GM19397 (cell line): Measurements from ENCODE around the gene YIPF3.
A peak's percentile ranks its signal among the peaks of the same experiment; 100 is the strongest.

Source experiments
- ATAC-seq: cut with Tn5 transposase; IDR thresholded peaks from one replicate; pipeline ENCODE4 v1.9.1; 2021; ENCODE audit warnings: mild to moderate bottlenecking, moderate library complexity; ENCODE audit not compliant: unreplicated experiment

YIPF3 gene

DNA sequence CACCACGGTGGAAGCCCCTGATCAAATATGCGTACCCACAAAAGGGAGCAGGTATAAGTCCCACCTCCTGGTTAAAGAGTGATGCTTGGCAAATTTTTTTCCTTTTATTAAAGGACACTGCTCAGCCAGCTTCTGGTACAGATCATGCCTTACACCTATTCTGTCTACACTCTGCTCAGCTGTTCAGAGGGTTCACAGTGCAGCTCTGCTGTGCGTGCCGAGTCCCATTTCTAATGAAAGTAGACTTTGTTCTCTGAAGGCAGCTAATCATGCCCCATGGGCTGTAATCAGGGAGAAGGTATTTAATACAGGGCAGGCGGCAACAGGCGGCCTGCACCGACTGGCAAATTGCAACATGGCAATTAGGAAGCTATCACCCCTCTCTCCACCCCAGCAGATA lies 22.9 kb downstream of the YIPF3 start:
- no peak for ATAC-seq

DNA sequence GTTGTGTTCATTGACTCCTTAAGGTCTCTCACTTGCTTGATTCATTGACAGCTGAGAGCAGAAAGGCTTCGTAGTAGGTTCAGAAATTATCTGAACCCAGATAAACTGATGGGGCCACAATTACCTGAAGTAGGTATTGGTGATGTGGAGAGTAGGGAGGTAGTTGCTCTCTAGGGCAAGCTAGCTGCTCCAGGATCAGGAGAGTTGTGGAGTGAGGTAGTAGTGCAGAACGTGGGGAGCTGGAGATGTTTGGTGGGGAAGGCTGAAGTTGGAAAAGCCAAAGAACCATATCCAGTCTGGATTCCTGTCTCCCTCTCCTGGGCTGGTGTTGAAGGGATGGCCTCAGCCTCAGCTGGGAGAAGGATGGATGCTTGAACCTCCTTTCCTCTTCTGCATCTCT lies 23.5 kb downstream of the YIPF3 start:
- no peak for ATAC-seq

DNA sequence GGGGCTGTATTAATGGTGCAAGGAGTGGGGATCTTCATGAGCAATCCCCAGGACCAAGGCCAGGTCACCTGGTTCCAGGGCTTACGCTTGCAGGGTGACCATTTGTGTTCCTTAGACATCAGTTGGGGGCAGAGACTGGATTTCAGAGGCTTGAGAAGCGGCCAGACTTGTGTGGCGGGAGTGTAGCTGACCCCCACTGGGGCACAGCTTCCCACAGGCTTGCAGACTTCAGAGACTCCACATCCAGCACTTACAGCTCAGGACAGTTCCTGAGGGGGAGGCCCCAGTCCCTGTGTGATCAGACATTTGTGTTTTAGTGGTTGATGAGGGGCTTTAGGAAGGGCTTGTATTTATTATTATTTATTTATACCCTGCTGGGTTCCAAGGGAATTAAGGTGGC lies 24.1 kb downstream of the YIPF3 start:
- no peak for ATAC-seq

DNA sequence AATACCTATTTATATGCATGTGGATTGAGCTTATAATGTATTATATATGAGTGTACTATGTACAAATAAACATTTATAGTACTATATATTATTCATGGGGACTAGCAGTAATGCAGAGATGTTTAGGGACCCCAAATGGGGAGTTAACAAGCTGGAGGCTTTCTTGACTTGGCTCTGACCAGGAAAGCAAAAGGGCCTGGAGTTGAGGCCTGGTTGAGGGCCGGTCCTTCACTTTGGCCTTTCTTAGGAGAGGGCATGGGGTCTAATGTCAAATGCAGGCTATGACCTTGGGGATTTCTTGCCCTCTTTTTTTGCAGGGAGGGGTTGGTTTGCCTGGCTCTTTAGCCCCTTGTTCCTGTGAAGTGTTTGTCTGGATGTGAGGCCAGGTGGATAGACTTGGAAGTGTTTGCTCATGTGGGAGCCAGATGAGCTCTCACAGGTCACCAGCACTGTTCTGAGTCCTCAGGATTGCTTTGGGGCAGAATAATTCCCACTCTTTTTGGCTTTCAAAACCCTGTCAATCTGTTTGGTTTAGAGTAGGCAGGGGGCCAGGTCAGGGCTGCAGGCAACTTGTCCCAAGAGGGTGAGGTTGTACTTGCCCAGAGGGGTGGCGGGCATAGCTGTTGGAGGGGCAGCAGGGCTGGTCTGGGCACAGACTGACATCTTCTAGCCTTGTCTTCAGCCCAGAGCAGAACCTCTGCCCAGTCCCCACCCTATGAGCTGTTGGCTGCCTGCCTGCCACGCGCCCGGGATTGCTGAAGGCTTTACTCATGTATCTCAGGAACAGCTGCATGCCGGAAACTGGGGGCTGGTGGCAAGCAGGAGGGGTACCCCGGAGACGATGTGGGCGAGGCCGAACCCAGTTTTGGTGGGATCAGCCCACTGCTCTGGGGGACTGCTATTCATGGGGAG lies 24.7 kb downstream of the YIPF3 start:
- no peak for ATAC-seq

DNA sequence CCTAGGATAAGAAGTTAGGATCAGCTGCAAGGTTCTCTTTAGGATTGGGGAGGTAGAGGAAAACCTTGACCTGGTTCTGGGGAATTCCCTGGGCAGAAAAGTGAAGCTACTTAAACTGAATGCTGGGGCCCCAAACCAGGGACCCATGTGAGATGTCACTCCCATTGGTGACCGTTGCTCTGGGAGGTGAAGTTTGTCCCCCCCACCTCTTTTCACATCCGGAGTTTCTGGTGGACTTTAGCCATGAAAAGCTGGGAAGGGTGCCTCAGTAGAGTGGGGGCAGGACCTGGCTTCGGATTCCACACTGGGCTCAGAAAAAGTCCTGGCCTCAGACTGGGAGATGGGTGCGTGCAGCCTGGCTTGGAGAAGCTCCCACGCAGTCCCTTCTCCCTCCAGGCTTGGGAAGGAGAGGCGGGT lies 26.2 kb downstream of the YIPF3 start:
- no peak for ATAC-seq

DNA sequence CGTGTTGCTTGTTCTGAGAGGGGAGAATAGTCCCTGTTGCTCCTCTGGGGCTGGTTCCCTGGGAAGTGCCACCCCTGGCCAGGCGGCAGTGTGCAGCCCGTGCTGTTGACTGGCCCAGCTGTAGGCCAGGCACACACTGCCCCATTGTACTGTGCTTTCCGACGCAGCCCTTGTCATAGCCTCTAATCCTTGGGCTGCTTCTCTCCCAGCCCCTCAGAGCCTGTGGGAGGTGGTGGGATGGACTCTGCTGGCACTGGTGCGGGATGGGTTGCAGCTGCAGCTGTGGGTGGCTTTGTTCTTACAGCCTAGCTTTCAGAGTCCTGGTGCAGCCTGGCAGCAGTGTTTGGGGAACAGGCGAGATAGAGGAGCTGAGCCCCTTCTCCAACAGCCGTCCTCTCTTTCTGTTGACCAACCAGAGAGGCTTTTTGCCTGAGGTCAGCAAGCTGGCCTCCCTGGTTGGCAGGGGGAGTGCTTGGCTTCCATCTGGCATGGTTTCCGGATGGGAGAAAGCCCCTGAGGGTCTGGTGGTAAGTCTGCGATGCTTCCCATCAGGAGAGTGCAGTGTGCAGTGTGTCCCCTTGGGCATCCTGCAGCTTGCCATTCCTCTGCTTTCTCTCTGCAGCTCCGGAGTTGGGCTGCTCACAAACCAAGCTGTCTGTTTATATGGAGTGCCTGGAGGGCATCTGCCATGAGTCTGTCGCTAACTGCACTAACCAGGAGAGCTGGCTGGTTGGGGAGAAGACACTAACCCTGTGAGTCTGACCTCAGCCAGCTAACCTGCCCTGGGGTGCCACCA lies 27.3 kb downstream of the YIPF3 start:
- no peak for ATAC-seq

DNA sequence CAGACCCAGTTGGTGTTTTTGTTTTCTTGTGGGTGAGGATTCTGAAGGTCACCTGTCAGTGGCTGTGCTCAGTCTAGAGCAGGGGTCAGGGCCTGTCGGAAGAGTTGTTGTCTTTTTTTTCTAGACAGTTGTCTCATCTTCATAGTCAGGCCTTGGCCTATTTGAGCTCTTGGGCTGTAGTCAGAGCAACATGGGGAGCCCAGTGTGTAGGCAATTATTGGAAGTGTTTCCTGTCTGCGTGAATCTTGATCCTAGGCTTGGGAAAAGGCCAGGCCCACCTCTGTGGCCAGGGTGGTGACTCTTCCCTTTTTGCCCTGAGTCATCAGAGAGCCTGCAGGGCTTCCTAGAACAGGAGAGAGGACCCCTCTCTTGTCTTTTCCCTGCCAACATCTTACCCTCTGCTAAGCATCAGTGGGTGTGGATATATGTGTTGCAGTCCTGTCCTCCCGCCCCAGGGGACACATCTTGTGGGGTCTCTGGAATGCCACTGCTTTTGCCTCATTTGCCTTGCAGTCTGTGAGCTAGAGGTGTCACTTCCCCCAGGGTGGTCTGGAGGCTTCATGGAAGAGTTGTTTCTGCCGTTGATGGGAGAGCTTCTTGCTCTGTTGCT lies 28.0 kb downstream of the YIPF3 start:
- ATAC-seq: no peak

DNA sequence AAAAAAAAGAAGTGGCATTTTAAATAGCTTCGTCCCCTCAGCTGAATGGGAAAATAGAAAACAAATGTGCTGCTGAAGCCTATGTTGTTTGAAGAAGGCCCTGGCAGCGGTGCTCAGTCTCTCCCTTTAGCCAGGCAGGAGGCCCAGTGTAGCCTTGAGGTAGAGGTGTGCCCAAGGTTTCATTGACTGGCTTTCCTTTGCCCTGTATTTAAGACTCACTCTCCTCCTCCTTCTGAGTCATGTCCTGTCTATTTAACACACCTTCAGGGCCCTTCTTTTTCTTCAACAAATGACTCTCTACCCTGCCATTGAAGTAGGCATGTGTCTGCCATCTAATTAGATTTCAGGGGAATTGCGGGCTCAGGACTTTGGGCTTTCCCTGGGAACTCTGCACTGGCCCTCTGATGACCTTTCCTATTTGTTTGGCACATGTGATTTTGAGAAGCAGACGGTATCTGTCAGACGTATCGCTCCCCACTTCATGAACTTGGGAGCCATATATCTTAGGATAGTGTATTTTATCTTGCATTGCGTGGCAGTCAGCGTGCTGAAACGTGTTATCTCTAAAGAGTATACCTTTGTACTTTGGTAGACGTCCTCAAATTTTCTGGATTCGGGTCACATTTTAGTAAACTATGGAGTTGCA lies 35.0 kb downstream of the YIPF3 start:
- no peak for ATAC-seq

DNA sequence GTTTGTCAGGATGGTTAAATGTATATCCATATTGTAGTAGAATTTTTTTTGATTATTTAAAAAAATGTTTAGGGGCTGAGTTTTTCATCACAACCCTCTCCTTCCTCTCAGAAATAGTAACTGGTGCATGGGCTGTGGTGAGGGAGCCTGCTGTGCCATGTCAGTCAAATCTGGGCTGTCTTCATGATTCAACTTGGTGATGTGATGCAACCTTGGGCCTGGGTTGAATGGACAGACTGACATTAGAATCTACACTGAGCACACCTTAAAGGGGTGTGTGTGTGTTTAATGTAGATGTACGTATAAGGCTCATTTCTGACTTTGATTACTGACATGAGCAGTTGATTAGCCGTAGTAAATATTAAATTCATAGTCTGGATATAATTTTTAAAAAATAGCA lies 35.7 kb downstream of the YIPF3 start:
- ATAC-seq: no peak

DNA sequence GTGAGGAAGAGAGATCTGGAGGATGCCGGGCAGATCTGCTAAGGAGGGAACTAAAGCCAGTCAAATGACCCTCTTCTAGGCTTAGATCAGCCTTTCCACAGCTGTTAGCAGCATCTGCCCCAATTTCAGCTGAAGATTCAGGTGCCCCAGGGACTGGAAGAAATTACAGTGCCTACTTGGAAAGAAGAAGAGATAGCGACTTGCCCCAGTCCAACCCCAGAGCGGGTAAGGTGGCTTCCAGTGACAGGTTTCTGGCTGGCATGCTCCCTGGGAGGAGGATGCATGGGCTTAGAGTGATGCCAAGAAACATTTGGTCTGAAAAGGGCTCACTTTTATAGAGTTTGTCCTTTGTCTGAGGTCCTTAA lies 38.7 kb downstream of the YIPF3 start:
- no peak for ATAC-seq

DNA sequence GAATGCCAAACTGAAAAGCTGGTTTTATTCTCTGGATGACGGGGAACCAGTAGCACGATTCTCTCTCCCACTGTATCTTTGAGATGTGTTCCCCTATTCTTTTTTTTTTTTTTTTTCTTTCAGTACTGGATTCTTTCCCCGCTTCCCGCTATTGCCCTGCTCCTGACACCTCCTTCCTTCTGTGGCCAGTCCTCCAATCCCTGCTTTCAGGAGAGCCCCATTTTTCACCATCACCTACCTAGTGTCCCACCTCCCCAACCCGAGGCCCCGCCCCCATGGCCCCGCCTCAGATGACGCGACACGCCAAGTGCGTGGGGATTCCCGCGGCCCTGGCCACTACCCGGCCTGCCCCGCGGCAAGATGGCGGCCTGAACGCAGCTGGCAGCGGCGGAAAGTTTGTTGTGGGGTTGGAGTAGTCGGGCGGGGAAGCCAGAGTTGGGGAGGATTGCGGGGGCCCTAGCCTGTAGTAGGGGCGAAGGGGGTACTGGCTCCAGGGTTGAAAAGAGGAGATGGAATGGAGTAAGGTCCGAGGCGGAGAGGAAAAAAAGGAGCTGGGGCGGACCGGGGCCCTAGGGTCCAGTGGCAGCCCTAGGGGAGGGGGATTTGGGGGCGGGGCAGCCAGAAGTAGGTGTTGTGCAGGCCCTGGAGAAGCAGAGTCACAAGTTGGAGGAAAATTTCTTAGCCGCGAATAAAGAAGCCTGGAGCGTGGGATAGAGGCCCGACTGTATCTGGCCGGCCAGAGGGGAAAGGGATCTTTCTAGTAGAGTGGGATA lies 39.3 kb downstream of the YIPF3 start, which contains the start of gene TJAP1:
TJAP1 (plus strand) TSS at position 336 of the 773 bp plus-strand sequence. CDS start 21,432 bp downstream, outside the sequence.
- peak; percentile 97 for ATAC-seq

DNA sequence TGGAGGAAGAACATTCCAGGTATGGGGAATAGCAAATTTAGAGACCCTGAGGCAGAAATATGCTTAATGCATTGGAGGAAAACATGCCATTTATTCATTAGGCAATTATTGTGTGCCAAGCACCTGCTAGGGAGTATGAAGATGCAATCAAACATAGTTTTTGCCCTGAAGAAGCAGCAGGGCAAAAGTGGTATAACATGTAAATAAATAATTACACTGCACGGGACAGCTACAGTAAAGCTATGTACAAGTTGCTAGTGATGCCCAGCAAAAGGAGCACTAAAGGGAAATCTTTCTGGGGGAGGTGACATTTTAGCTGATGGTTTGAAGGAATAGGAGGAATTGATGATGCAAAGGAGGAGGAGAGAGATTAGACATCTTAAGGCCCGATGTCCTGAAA lies 40.0 kb downstream of the YIPF3 start:
- ATAC-seq: no peak

DNA sequence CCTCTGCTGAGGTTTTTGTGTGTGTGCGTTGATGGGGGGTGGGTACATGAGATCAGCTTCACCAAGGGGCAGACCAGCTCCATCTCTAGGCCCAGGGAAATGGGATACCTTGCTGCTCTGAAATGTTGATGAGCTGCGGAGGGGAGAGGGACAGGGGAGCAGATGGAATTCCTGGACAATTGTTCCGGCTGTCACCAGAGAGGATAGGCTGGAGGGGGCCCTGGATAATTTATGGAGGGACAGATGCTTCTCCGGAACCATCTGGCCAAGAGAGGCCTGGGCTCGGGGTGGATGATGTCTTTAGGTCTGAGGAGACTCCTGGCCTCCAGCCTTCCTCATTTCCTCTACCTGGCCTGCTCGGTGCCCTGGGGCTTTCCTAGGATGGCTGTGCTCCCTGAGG lies 41.2 kb downstream of the YIPF3 start:
- no peak for ATAC-seq

DNA sequence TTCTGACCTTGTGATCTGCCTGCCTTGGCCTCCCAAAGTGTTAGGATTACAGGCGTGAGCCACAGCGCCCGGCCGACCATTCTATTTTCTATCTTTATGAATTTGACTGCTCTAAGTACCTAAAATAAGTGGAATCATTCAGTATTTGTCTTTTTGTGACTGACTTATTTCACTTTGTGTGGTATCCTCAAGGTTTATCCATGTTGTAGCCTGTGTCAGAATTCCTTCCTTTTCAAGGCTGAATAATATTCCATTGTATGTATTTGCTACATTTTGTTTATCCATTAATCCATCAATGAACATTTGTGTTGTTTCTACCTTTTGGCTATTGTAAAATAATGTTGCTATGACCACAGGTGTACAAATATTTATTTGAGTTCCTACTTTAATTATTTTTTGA lies 44.2 kb downstream of the YIPF3 start:
- no peak for ATAC-seq

DNA sequence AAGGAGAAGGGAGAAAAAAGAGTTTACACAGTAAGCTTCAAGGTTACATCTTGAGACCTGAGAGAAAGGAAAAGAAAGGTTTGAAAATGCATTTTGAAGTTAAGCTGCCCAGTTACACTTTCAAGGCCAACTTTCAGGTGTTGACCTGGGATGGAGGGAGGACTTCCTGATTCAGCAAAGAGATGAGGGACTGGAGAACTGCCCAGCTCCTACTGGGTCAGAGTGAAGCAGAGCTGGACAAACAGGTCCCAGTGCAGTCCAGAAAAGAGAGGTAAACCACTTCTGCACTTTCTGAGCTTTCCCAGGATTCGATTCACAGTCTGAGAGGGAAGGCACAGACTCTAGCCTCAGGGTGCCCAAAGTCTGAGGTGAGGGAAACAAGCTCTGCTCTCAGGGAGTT lies 45.3 kb downstream of the YIPF3 start:
- no peak for ATAC-seq

DNA sequence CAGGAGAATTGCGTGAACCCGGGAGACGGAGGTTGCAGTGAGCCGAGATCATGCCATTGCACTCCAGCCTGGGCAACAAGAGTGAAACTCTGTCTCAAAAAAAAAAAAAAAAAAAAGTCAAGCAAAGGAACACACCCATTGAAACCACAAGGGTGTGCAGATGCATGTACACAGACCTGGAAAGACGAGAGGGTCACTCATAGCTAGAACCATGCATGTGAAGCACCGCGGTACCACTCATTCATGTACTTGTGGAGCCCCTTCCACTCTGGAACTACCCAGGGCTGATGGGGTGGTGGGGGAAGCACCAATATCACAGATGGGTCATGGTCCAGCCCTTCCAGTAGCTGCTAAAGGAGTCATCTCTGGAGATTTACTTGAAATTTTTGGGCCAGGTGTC lies 46.8 kb downstream of the YIPF3 start:
- ATAC-seq: no peak

DNA sequence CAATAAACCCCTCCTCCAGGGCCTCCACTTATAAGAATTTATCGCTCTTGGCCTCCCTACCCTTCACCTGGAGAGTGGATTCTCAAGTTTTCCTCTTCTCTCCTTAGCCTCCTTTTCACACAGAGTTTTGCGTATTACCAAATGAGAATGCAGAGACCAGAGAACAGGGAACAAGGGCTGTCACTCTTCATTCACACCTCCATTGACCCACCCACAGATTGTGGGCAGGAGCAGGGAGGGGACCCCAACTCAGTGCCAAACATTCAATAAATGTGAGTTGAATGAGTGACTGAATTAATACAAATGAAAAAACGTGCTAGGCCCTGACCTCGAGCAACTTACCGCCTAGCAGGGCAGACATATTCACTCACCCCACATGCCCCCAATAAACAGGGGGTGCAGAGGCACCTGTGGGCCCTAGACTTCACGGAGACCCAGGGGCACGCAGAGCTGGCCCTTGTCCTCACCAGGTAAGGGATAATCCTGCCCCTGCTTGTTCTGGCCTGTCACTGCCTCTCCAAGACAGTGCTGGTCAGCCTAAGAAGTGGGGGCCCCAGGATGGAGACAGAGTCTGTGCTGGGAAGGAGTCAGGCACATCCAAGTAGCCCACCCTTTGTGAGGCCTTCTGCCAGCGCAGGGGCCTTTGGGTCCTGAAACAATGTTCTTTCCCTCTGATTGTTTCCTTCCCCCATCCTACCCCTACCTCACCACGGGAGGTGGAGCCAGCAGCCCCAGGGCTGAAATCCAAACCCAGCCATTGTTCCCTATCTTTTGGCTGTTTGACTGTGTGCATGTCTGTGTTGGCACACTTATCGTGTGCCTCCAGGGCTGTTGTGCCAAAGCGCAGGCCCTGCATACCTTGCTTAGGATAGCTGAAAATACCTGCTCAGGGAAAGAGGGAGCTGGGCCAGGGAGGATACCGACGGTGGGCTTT lies 47.7 kb downstream of the YIPF3 start:
- no peak for ATAC-seq

DNA sequence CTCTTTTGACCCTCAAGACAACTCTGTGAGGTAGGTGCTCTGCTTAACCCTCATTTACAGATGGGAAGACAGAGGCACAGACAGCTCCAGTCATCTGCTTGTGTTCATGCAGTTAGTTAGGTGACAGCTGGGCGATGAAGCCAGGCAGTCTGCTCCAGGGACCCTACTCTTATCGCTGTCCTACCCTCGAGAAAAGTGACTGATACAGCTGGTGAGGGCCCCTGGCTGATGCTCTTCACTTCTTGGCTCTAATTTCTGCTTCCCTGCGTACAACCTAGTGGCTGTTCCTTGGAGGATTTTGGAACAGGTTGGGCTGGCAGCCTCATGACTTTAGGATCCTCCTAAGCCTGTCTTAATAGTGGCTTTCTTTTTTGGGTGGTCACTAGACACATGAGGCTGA lies 48.5 kb downstream of the YIPF3 start:
- ATAC-seq: no peak

DNA sequence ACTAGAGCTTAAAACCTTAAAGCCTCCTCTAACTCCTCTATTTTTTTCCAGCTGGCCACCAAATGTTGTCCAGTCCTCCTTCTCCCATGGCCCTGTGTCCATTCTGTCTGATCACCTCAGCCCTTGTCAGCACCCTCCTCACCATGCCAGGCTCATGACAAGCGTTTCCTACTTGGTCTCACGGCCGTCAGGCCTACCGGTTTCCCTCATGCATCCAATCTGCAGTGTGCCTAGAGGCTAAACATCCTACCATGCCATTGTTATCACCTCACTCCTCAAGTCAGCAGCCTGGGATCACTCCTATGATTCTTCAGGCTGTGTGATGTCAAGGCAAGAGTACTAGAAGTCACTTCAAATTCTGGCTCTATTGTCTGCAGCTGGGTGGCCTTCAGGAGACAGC lies 49.0 kb downstream of the YIPF3 start:
- ATAC-seq: no peak
